Measurements from ENCODE around the gene FIGNL2. TPM values are rescaled to one million over a fixed set of nuclear protein-coding genes. Genes with fewer than 3 reads are reported as not detected.

The FIGNL2 gene
- total and polyA plus RNA-seq, 9 of the 15 experiments (the other 6 are each of a cell fraction or from before 2014, with no cell fraction given) = 0.01 TPM; not detected in 8

- no peaks in the 10 kb centered on the region for H3K9me1 ChIP-seq (ENCODE audit: control insufficient read depth, insufficient read depth, low read length)
- intact Hi-C loops (cut with micrococcal nuclease) = loop anchor here (2.0 kb wide), 1 partner anchor 454 kb away; no protein-coding TSS in a partner anchor
- ATAC-seq (no peak), DNase-seq (ENCODE audit: extremely low read depth in 1 of 4, low spot score in 3 of 4) (no peak), FAIRE-seq (no peak)
- H3K9me3 ChIP-seq (replicated peaks; ENCODE audit: control insufficient read depth, insufficient read depth, low read depth, low read length) = no peaks in the 10 kb centered on the region
- H4K20me1 ChIP-seq (replicated peaks; ENCODE audit: control insufficient read depth, insufficient read depth, low read length) = no peaks in the 10 kb centered on the region; the same call in 1 of the 2 replicates
- ChIA-PET CTCF (ENCODE audit: low intra/inter-chr PET ratio) (interaction anchor here (0.7 kb wide), 1 partner anchor 23 kb away, joined by 5 read pairs; no protein-coding TSS in a partner anchor), POLR2A (interaction anchor here (0.8 to 1.1 kb wide), 3 partner anchors 10 to 31 kb away, joined by 3 to 4 read pairs (median 4); no protein-coding TSS in a partner anchor)
- H3K9ac ChIP-seq (ENCODE audit: insufficient read depth in 1 of 2, low read depth in 2 of 2, low read length in 2 of 2) = no peak overlapping the region
- H3K4me2 ChIP-seq (ENCODE audit: insufficient read depth, low read length) = no peak overlapping the region
- no peak overlapping the region for H2AFZ ChIP-seq (ENCODE audit: low read depth, low read length)
- in situ Hi-C loops (cut with MboI) = loop anchor here (5.0 kb wide), 1 partner anchor 447 kb away; no protein-coding TSS in a partner anchor
- H3K27ac ChIP-seq (ENCODE audit: extremely low read depth, low read depth, low read length) = no peak overlapping the region
- H3K4me1 ChIP-seq (replicated peaks in 1 of 2; ENCODE audit: control insufficient read depth in 2 of 2, insufficient read depth in 2 of 2, low read length in 2 of 2) = peaks cover 7 to 12% of the 10 kb centered on the region in 2 experiments; a peak in 4 of 5 replicates
- no peaks in the 10 kb centered on the region for H3K79me2 ChIP-seq (ENCODE audit: control insufficient read depth, insufficient read depth, low read length)
- H3K4me3 ChIP-seq = no peak overlapping the region
- 3% methylated on average over 4 of the region's 4 CpGs for WGBS (ENCODE audit: insufficient coverage, low coverage, missing lambda C conversion rate)
- no peak for TF ChIP-seq ZMIZ1 (IDR thresholded peaks at IDR 0.05; ENCODE audit: low read depth in 2 of 2, low read length in 2 of 2)
- TF ChIP-seq RREB1 (CRISPR knock-in tag; IDR thresholded peaks at IDR 0.05) = no peak
- TF ChIP-seq KDM5B (IDR thresholded peaks at IDR 0.05; ENCODE audit: insufficient replicate concordance, low read depth, low read length) = no peak
- no peaks in the 10 kb centered on the region for H3K36me3 ChIP-seq (ENCODE audit: control insufficient read depth, insufficient read depth, low read length)
- no TSS peak for BruUV-seq (replicated peaks)
- peaks cover 14 to 37% of the 10 kb centered on the region in 2 experiments for H3K27me3 ChIP-seq (ENCODE audit: control insufficient read depth in 2 of 2, insufficient read depth in 2 of 2, low read length in 2 of 2)
Observed at GRCh38 chr12:51874486-51874885, 26.0 kb upstream of the FIGNL2 start.

All from K562 (cell line).